KG1 (cell line): ENCODE results near the gene GLYATL1B.
"Not testable (repeated sequence)": the region's sequence is repeated elsewhere in the genome, so short reads cannot be mapped to it uniquely, and the experiment has no call there.

Experiments used
- DNase-seq: peaks from one replicate; lab custom pipeline; 2025; lab: John Stamatoyannopoulos, UW

The GLYATL1B gene

DNA sequence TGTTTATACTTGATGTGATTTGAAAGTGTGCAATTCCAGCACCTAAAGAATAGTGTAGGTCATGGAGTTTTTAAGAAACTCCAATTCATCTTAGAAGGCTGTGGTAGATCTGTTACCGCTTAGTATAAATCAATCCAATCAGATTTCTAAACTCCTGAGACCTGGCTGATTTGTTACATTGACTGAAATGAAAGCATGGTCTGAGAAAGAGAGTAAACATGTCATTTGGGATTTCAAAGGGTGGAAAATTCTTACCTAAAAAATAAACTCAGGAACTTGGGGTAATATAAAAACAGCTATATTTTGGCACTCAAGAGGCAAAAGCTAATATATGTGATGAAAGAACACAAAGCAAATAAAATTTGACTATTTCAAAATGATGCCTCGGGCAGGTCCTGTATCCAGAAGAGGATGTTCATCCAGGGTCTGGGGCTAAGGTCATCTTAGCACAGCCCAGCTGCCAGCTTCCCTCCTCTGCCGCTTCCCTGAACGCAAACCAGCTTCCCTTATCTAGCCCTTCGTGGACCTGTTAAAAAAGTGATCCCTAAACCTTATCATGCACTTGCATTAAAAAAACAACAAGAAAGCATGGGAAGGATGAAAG, 10.0 kb downstream of the GLYATL1B start:
- not testable (repeated sequence) for DNase-seq

GRCh38 chr11:59097113-59097708, 11.1 kb downstream of the GLYATL1B start:
- peak; percentile 28 for DNase-seq

DNA sequence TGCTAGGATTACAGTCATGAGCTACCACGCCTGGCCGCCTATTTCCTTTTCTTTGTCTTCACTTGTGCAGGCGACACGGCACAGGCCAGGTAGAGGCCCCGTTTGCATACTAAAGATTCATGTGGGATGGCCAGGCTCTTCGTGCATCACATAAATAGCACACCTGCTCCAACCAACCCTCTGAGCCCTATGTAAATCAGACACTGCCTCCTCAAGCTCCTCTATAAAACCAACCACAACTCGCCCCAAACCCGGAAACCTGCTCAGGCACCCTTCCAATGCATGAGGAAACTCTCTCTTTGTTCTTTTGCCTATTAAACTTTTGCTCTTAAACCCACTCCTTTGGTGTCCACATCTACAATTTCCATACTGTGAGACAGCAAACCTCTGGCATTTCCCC, 11.8 kb downstream of the GLYATL1B start:
- DNase-seq = not testable (repeated sequence)

DNA sequence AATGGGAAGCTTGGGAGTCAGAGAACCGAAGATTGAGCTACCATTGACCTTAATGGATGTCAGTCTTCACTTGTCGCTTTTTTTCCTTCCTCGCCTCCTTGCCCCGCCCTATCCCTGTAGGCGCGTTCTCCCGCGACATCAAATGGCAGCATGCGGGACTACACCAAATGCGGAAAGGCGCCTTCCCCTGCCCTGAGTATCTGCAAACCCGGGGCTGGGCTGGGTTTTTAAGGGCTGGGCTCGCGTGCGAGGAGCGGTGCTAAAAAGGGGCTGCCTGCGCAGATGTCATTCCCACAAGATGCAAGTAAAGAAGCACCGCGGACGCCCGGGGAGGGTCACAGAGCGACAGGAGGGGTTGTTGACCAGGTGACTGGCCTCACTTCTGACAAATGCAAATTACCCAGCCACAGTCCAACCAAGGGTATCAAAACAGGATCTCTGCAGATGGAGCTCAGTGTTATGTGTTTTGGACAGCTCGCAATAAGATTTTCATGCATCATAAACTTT, 16.2 kb downstream of the GLYATL1B start:
- no peak for DNase-seq

- peak; percentile 16 for DNase-seq
Observed at GRCh38 chr11:59106363-59107336, 20.5 kb downstream of the GLYATL1B start, which contains the start of gene FAM111B. Gene FAM111B (plus strand): TSS chr11:59107237. CDS start chr11:59109626, 2,389 bp downstream.

- not testable (repeated sequence) for DNase-seq
Observed at GRCh38 chr11:59107721-59108120, 21.6 kb downstream of the GLYATL1B start.

DNA sequence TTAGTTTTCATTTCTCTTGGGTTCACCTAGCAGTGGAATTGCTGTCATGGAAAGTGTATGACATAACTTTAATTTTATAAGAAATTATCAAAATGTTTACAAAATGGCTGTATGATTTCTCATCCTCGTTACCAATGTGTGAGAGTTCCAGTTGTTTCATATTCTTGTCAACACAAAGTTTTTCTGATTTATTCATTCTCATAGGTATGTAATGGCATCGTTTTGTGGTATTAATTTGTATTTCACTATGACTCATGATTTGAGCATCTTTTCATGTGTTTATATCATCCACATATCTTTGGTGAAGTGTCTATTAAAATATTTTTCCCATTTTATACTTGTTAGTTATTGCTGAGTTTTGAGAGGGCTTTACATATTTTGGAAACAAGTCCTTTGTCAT, 26.4 kb downstream of the GLYATL1B start:
- no peak for DNase-seq

- no peak for DNase-seq
Observed at GRCh38 chr11:59114344-59114743, 28.2 kb downstream of the GLYATL1B start.

DNA sequence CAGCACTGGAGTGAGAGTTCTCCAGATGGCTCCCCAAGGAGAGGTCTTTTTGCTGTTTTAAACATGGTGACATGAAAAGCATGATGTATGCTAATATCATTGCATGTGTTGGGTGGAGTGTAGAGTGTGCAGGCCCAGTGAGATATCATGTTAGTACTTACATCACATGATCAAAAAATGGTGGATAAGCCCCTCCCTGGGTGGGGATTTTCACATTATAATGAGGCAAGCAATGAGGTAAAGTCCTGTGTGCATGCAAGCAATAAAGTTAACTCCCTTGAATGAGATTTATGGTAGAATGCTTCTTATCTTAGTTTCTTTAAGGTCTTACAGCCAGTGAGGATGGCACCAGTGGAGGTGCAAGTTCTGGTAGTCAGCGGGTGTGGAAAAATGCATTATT, 29.4 kb downstream of the GLYATL1B start:
- DNase-seq = no peak

DNA sequence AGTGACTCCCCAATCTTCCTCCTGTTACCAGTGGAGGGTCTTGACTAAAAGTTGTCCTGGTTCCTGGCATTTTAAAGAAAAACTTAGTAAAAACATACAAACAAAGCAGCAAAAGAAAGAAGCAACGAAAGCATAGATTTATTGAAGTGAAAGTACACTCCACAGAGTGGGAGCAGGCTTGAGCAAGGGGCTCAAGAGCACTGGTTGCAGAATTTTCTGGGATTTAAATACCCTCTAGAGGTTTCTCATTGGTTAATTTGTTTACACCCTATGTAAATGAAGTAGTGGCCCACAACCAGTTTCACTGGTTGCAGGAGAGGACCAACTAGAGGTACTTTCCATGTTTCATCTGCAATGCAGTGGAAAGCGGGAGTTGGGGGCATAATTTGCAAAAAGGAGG, 31.7 kb downstream of the GLYATL1B start:
- no peak for DNase-seq

DNA sequence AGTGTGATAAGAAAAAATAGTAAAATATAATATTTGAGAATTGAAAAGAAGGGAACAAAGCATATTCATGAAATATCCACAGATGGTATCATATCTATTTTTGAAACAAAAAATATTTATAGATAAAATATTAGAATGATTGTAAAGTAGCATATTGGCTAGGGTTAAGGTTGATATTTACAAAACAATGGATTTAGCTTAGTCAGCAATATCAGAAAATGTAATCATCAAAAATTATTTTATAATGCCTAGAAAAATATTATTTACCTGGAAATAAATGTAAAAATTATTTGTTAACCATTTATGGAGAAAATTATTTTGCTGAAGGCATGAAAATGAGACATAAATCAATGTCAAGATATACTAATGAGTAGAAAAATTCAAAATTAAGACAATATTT, 33.7 kb downstream of the GLYATL1B start:
- DNase-seq = no peak

- peak; percentile 76 for DNase-seq
Observed at GRCh38 chr11:59135648-59136461, 49.7 kb downstream of the GLYATL1B start.

DNA sequence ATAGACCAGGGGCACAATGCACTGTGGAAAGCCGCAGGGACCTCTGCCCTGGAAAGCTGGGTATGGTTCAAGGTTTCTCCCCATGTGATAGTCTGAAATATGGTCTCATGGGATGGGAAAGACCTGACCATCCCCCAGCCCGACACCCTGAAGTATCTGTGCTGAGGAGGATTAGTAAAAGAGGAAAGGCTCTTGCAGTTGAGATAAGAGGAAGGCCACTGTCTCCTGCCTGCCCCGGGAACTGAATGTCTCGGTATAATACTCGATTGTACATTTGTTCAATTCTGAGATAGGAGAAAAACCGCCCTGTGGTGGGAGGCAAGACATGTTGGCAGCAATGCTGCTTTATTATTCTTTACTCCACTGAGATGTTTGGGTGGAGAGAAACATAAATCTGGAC, 50.4 kb downstream of the GLYATL1B start:
- DNase-seq = not testable (repeated sequence)

DNA sequence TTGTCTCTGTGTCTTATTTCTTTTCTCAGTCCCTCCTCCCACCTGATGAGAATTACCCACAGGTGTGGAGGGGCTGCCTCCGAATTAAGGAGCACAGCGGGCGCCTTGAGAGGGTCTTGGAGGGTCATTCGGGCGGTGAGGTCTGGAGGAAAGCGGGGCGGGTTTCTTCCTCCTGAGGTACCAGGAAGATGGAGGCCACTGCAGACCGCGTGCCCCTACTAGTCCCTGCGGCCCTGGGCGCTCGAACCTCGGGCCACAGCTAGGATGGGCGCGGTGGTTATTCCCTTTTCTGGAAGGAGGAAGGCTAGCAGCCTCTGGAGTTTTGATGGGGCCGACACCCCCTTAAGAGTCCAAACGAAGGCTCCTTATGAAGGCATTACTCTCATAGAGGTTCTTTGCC, 51.1 kb downstream of the GLYATL1B start:
- no peak for DNase-seq

DNA sequence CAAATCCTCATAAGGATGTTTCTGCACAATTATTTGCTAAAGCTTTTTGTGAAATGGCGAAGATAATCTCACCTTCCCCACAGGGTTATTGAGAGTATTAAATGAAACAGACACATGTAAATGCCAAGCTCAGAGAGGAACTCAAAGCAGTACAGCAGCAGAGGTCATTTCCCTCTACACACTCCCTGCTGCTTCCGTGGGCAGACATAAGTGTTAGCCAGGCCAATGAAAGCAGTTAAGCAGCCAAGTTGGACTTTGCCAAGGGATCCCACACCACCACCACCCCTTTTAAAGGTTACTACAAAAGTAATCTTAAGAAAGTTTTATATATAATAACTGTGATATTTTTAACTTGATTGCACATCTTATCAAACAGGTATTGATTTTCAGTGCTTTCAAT, 52.5 kb downstream of the GLYATL1B start:
- no peak for DNase-seq

GRCh38 chr11:59141191-59141590, 55.1 kb downstream of the GLYATL1B start:
- no peak for DNase-seq

GRCh38 chr11:59141673-59142460, 55.8 kb downstream of the GLYATL1B start:
- peak; percentile 63 for DNase-seq

- DNase-seq = peak; percentile 80
Observed at GRCh38 chr11:59142530-59143507, 56.7 kb downstream of the GLYATL1B start, which contains the start of gene FAM111A. Gene FAM111A (plus strand): TSS chr11:59142856. CDS start chr11:59148873, 6,017 bp downstream.

DNA sequence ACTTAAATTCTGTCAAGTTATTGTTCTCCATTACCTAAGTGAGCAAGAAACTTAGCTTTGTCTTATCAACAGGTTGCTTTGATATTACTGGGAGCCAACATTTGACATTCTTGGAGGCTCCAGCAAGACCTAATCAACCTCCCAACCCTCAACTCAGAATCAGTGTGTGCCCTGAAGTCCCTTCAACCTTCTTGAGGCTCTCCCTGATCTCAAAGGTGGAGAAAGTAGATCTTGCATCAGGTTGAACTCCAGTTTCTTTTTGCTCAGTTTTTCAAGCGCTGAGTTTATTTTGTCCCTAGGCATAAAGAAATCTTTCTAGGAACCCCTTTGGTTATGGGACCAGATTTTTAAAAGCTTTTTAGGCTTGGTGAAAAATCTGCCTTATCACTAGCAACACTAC, 58.0 kb downstream of the GLYATL1B start:
- peak; percentile 64 for DNase-seq
